HG03108 (cell line): ENCODE measurements around the gene TPPP.

Experiments used
- ATAC-seq: cut with Tn5 transposase; IDR thresholded peaks from one replicate; pipeline ENCODE4 v1.9.1; 2021; ENCODE audit warnings: moderate library complexity; ENCODE audit not compliant: unreplicated experiment

TPPP gene

GRCh38 chr5:610744-611730, 82.1 kb downstream of the TPPP start:
- no peak for ATAC-seq

GRCh38 chr5:610011-610743, 83.0 kb downstream of the TPPP start:
- no peak for ATAC-seq
